Neural cell (in vitro differentiated cells): Measurements from ENCODE around the gene EML6.

ENCODE experiments used
- MXI1 ChIP-seq: fragments of 450-650 bp; conservative IDR thresholded peaks from 2 replicates; pipeline ENCODE4 v1.6.1; 2014; ENCODE audit warnings: antibody characterized with exemption, mild to moderate bottlenecking; ENCODE audit not compliant: poor library complexity, severe bottlenecking
- POLR2AphosphoS5 ChIP-seq: IDR thresholded peaks from 2 replicates; pipeline ENCODE4 v1.6.1; 2012
- TF ChIP-seq, protein P1 (sequence below): fragments of 450-650 bp; IDR thresholded peaks from 2 replicates; pipeline ENCODE4 v1.5.1; 2014; ENCODE audit warnings: antibody characterized with exemption, mild to moderate bottlenecking, moderate library complexity; ENCODE audit not compliant: poor library complexity, severe bottlenecking
- TF ChIP-seq, protein P2 (sequence below): IDR thresholded peaks from 2 replicates; pipeline ENCODE4 v1.6.1; 2012; ENCODE audit warnings: borderline replicate concordance

DNA sequence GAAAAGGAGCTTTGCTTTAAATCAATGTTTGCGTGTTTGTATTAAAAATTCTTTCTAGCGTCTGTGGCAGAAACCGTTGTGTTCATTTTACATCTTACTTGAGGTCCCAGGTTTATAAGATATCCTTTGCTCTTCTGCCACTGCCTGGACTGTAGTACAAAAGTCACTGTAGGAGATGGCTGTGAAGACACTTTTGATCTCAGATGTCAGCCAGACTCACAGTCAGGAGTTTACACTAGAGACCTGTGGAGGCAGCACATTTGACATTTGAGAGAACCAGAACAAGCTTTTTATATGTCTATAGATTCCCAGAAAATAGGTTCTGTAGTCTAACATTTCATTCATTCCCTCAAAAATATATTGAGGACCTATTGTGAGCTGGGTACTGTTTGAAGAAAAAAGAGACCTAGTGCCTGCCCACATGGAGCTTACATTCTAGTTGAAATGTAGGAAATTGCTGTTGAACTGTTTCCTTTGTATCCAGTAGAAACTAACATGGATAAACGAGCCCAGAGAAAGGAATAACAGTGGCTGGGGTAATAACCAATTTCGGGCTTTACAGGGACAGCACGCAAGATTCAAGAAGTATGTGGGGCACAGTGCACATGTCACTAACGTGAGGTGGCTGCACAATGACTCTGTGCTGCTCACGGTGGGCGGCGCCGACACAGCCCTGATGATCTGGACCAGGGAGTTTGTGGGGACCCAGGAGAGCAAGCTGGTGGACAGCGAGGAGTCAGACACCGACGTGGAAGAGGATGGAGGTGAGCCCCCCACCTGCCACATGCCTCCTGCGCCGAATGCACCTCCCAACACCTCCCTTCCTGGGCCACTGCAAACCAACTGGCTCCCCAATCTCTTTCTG is 204.5 kb downstream of the EML6 start:
- TF ChIP-seq, protein P1, sequence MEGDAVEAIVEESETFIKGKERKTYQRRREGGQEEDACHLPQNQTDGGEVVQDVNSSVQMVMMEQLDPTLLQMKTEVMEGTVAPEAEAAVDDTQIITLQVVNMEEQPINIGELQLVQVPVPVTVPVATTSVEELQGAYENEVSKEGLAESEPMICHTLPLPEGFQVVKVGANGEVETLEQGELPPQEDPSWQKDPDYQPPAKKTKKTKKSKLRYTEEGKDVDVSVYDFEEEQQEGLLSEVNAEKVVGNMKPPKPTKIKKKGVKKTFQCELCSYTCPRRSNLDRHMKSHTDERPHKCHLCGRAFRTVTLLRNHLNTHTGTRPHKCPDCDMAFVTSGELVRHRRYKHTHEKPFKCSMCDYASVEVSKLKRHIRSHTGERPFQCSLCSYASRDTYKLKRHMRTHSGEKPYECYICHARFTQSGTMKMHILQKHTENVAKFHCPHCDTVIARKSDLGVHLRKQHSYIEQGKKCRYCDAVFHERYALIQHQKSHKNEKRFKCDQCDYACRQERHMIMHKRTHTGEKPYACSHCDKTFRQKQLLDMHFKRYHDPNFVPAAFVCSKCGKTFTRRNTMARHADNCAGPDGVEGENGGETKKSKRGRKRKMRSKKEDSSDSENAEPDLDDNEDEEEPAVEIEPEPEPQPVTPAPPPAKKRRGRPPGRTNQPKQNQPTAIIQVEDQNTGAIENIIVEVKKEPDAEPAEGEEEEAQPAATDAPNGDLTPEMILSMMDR, result no peak
- TF ChIP-seq POLR2AphosphoS5 (no peak), MXI1 (no peak)
- TF ChIP-seq, protein P2, sequence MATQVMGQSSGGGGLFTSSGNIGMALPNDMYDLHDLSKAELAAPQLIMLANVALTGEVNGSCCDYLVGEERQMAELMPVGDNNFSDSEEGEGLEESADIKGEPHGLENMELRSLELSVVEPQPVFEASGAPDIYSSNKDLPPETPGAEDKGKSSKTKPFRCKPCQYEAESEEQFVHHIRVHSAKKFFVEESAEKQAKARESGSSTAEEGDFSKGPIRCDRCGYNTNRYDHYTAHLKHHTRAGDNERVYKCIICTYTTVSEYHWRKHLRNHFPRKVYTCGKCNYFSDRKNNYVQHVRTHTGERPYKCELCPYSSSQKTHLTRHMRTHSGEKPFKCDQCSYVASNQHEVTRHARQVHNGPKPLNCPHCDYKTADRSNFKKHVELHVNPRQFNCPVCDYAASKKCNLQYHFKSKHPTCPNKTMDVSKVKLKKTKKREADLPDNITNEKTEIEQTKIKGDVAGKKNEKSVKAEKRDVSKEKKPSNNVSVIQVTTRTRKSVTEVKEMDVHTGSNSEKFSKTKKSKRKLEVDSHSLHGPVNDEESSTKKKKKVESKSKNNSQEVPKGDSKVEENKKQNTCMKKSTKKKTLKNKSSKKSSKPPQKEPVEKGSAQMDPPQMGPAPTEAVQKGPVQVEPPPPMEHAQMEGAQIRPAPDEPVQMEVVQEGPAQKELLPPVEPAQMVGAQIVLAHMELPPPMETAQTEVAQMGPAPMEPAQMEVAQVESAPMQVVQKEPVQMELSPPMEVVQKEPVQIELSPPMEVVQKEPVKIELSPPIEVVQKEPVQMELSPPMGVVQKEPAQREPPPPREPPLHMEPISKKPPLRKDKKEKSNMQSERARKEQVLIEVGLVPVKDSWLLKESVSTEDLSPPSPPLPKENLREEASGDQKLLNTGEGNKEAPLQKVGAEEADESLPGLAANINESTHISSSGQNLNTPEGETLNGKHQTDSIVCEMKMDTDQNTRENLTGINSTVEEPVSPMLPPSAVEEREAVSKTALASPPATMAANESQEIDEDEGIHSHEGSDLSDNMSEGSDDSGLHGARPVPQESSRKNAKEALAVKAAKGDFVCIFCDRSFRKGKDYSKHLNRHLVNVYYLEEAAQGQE, result no peak
